DND-41 (cell line): ENCODE data around the gene ARHGAP22.
A peak's percentile ranks its signal among the peaks of the same experiment; 100 is the strongest.

Experiments used
- ATAC-seq: fragments of 200-7000 bp; cut with Tn5 transposase; 3 replicates; pipeline ENCODE4 v1.9.1; 2021; ENCODE audit warnings: low read depth; ENCODE audit not compliant: insufficient read depth
- DNase-seq: peaks from one replicate; pipeline ENCODE4 v3.0.0-alpha.2; 2020
- H2AFZ ChIP-seq: 2 replicates; pipeline ENCODE4 v1.6.0; 2012; ENCODE audit warnings: low read depth, low read length
- H3K27ac ChIP-seq: 2 replicates; pipeline ENCODE4 v1.5.1; 2012; ENCODE audit warnings: low read length, inconsistent platforms
- H3K27me3 ChIP-seq: fragments of 200-600 bp; sonication (generic); 2 replicates; pipeline ENCODE4 v1.6.0; 2012; ENCODE audit warnings: low read length, mild to moderate bottlenecking, inconsistent platforms; ENCODE audit not compliant: insufficient read depth, poor library complexity
- H3K36me3 ChIP-seq: 2 replicates; pipeline ENCODE4 v1.5.1; 2012; ENCODE audit warnings: low read length, inconsistent platforms; ENCODE audit not compliant: insufficient read depth
- H3K4me1 ChIP-seq: 2 replicates; pipeline ENCODE4 v1.5.1; 2012; ENCODE audit warnings: mild to moderate bottlenecking, low read length; ENCODE audit not compliant: insufficient read depth
- H3K4me2 ChIP-seq: 2 replicates; pipeline ENCODE4 v1.6.0; 2012; ENCODE audit warnings: mild to moderate bottlenecking, moderate library complexity, low read length, inconsistent platforms; ENCODE audit not compliant: insufficient read depth
- H3K4me3 ChIP-seq, 2 experiments: fragments of 200-600 bp in 1 of 2; shearing (Covaris generic) in 1 of 2; 2 replicates each; pipeline ENCODE4 v1.5.1; 2012 to 2016; ENCODE audit warnings: inconsistent platforms in 2 of 2, low read length in 2 of 2, mild to moderate bottlenecking in 2 of 2, low read depth in 1 of 2, moderate library complexity in 1 of 2
- H3K79me2 ChIP-seq: 2 replicates; pipeline ENCODE4 v1.6.0; 2012; ENCODE audit warnings: low read length, inconsistent platforms; ENCODE audit not compliant: insufficient read depth
- H3K9ac ChIP-seq: 2 replicates; pipeline ENCODE4 v1.6.0; 2012; ENCODE audit warnings: low read depth, mild to moderate bottlenecking, inconsistent platforms, low read length, moderate library complexity
- H3K9me3 ChIP-seq: 2 replicates; pipeline ENCODE4 v1.5.1; 2012; ENCODE audit warnings: low read length, moderate library complexity, mild to moderate bottlenecking, inconsistent platforms; ENCODE audit not compliant: insufficient read depth, severe bottlenecking
- H4K20me1 ChIP-seq: 2 replicates; pipeline ENCODE4 v1.6.0; 2012; ENCODE audit warnings: low read length; ENCODE audit not compliant: insufficient read depth
- EZH2 ChIP-seq: IDR thresholded peaks from 3 replicates; pipeline ENCODE4 v1.6.1; 2012; ENCODE audit warnings: borderline replicate concordance, low read depth, mild to moderate bottlenecking, moderate library complexity, low read length, inconsistent platforms; ENCODE audit not compliant: severe bottlenecking
- TF ChIP-seq, protein P1 (sequence below): IDR thresholded peaks from 2 replicates; pipeline ENCODE4 v1.5.1; 2012; ENCODE audit warnings: borderline replicate concordance, low read length, moderate library complexity, mild to moderate bottlenecking; ENCODE audit not compliant: poor library complexity, severe bottlenecking; ENCODE audit errors: extremely low read depth

ARHGAP22 gene

GRCh38 chr10:48493083-48493871 lies 111.6 kb downstream of the ARHGAP22 start:
- ATAC-seq = no peak
- no peak overlapping the region for H2AFZ ChIP-seq
- no peak overlapping the region for H3K9ac ChIP-seq
- H3K36me3 ChIP-seq = no peaks in the 10 kb centered on the region
- TF ChIP-seq, protein P1, sequence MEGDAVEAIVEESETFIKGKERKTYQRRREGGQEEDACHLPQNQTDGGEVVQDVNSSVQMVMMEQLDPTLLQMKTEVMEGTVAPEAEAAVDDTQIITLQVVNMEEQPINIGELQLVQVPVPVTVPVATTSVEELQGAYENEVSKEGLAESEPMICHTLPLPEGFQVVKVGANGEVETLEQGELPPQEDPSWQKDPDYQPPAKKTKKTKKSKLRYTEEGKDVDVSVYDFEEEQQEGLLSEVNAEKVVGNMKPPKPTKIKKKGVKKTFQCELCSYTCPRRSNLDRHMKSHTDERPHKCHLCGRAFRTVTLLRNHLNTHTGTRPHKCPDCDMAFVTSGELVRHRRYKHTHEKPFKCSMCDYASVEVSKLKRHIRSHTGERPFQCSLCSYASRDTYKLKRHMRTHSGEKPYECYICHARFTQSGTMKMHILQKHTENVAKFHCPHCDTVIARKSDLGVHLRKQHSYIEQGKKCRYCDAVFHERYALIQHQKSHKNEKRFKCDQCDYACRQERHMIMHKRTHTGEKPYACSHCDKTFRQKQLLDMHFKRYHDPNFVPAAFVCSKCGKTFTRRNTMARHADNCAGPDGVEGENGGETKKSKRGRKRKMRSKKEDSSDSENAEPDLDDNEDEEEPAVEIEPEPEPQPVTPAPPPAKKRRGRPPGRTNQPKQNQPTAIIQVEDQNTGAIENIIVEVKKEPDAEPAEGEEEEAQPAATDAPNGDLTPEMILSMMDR = no peak
- TF ChIP-seq EZH2 = no peak
- H4K20me1 ChIP-seq = 0 out of 2 replicates have a peak, but pooled peaks cover 2% of the 10 kb centered on the region
- no peaks in the 10 kb centered on the region for H3K79me2 ChIP-seq
- no peak overlapping the region for H3K4me2 ChIP-seq
- peaks cover 5% of the 10 kb centered on the region; the same call in 1 of the 2 replicates for H3K4me1 ChIP-seq
- H3K9me3 ChIP-seq = no peaks in the 10 kb centered on the region
- no peak overlapping the region for H3K4me3 ChIP-seq
- DNase-seq = no peak
- H3K27ac ChIP-seq = no peak overlapping the region
- peaks cover 3% of the 10 kb centered on the region for H3K27me3 ChIP-seq

- peaks cover 5% of the 10 kb centered on the region; the same call in 1 of the 2 replicates for H3K4me1 ChIP-seq
- H3K4me3 ChIP-seq = no peak overlapping the region
- no peaks in the 10 kb centered on the region for H3K79me2 ChIP-seq
- H3K27me3 ChIP-seq = peaks cover 7% of the 10 kb centered on the region
- H3K4me2 ChIP-seq = no peak overlapping the region
- no peak for ATAC-seq
- no peak overlapping the region for H3K27ac ChIP-seq
- no peak overlapping the region for H3K9ac ChIP-seq
- 0 out of 2 replicates have a peak, but pooled peaks cover 2% of the 10 kb centered on the region for H4K20me1 ChIP-seq
- TF ChIP-seq, protein P1 = no peak
- no peak for TF ChIP-seq EZH2
- no peak overlapping the region for H2AFZ ChIP-seq
- H3K9me3 ChIP-seq = no peaks in the 10 kb centered on the region
- no peak for DNase-seq
- no peaks in the 10 kb centered on the region for H3K36me3 ChIP-seq
Observed at GRCh38 chr10:48492201-48492600, 112.7 kb downstream of the ARHGAP22 start.

DNA sequence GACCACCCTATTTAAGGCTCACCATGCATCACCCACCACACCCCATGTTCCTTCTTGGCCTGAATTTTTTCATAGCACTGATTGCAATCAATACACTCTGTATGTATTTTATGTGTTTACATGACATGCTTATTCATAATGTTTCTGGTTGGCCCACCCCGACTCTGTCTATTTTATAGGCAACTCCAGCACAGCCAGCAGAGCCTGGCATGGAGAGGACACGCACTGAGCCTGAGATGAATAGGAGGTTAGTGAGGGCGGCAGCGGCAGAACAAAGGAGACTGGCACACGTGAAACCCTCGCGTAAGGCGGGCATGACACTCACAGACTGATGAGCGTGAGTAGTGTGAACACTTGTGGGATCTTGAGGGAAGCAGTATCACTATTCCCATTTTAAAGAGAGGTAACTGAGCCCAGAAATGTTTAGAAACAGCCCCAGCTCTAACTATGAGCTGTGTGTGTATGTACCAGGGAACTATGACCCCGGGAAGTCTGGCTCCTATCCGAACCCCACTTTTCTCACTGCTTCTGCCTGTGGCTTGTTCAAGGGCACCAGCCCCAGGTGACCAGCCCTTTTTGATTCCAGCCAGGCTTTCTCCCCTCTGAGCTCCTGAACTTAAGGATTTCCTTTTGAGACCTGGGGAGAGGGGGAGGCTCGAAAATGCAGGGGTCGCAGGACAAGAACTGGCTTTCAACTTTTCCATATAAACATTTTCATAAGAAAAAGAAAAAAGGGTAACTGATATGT lies 113.3 kb downstream of the ARHGAP22 start:
- TF ChIP-seq, protein P1 = no peak
- TF ChIP-seq EZH2 = no peak
- Histone ChIP-seq H3K27me3 (peaks cover 7% of the 10 kb centered on the region), H3K4me2 (no peak overlapping the region), H3K4me1 (peaks cover 5% of the 10 kb centered on the region; the same call in 1 of the 2 replicates), H4K20me1 (0 out of 2 replicates have a peak, but pooled peaks cover 2% of the 10 kb centered on the region), H3K9ac (no peak overlapping the region), H3K79me2 (no peaks in the 10 kb centered on the region), H3K9me3 (no peaks in the 10 kb centered on the region), H3K36me3 (no peaks in the 10 kb centered on the region), H3K27ac (no peak overlapping the region), H3K4me3 (no peak overlapping the region), H2AFZ (no peak overlapping the region)
- ATAC-seq = no peak
- DNase-seq = peak; percentile 1
